HepG2 (cell line): ENCODE measurements around the gene CD109. TPM values are rescaled to one million over a fixed set of nuclear protein-coding genes. Genes with fewer than 3 reads are reported as not detected.

Experiments used
- ATAC-seq: fragments of 200-7000 bp; cut with Tn5 transposase; 3 replicates; pipeline ENCODE4 v1.9.1; 2020; ENCODE audit warnings: mild to moderate bottlenecking, moderate library complexity
- BruUV-seq: library from RNA; stranded (reverse); fragments of 400-500 nt; replicated peaks from 2 replicates; lab custom pipeline; 2021; lab: Mats Ljungman, UMichigan
- CTCF ChIA-PET: fragments of 300-600 bp; formaldehyde crosslinking; extraction: SDS; loops from one replicate; lab custom pipeline; 2021; ENCODE audit warnings: low total read pairs, inconsistent platforms, low intra/inter-chr PET ratio; lab: Yijun Ruan, JAX
- POLR2A ChIA-PET: fragments of 350-600 bp; sonication (Branson Sonifier 250); formaldehyde crosslinking; loops from one replicate; lab custom pipeline; 2020; ENCODE audit warnings: antibody characterized with exemption, inconsistent platforms; lab: Yijun Ruan, JAX
- DNase-seq: peaks from one replicate; pipeline ENCODE4 v3.0.0-alpha.2; 2015; ENCODE audit warnings: low spot score
- FAIRE-seq: peaks from 3 replicates; lab custom pipeline; 2011; peaks lifted over from hg19 to GRCh38; lab: Jason Lieb, UNC
- H2AFZ ChIP-seq: one replicate; pipeline ENCODE4 v1.6.1; 2011; ENCODE audit warnings: low read length, inconsistent platforms
- H3K27ac ChIP-seq: fragments of 300-600 bp; 3 replicates; pipeline ENCODE4 v1.8.0; 2011; ENCODE audit warnings: mixed run types, mild to moderate bottlenecking, mixed read lengths, low read length, inconsistent platforms; ENCODE audit not compliant: insufficient read depth; ENCODE audit errors: extremely low read length
- H3K27me3 ChIP-seq, 2 experiments: fragments of 200-600 bp in 1 of 2; 2 replicates in 1 of 2; 3 replicates in 1 of 2; pipeline versions ENCODE4 v1.6.0 to v1.8.0; 2011; ENCODE audit warnings: low read length in 2 of 2, mild to moderate bottlenecking in 2 of 2, moderate library complexity in 2 of 2, inconsistent platforms in 1 of 2; ENCODE audit not compliant: insufficient read depth in 2 of 2, control insufficient read depth in 1 of 2
- H3K36me3 ChIP-seq, 2 experiments: fragments of 200-600 bp in 1 of 2; replicated peaks in 1 of 2; 2 replicates in 1 of 2; 3 replicates in 1 of 2; pipeline versions ENCODE4 v1.5.1 to v1.8.0; 2011; ENCODE audit warnings: low read length in 2 of 2, inconsistent platforms in 1 of 2; ENCODE audit not compliant: insufficient read depth in 2 of 2, control insufficient read depth in 1 of 2
- H3K4me1 ChIP-seq: 2 replicates; pipeline ENCODE4 v1.5.1; 2012; ENCODE audit warnings: low read length, inconsistent platforms; ENCODE audit not compliant: insufficient read depth
- H3K4me2 ChIP-seq: 2 replicates; pipeline ENCODE4 v1.6.0; 2011; ENCODE audit warnings: low read depth, low read length, inconsistent platforms
- H3K4me3 ChIP-seq, 3 experiments: fragments of 200-600 bp in 1 of 3; sonication (generic), shearing (Covaris generic) in 1 of 3; replicated peaks in 1 of 3; 2 replicates each; pipeline ENCODE4 v1.5.1; 2011 to 2016; ENCODE audit warnings: low read length in 3 of 3, inconsistent platforms in 2 of 3, low read depth in 2 of 3, mild to moderate bottlenecking in 2 of 3, control low read depth in 1 of 3, mixed read lengths in 1 of 3; ENCODE audit not compliant: insufficient read depth in 1 of 3
- H3K79me2 ChIP-seq: one replicate; pipeline ENCODE4 v1.6.1; 2011; ENCODE audit warnings: low read length, inconsistent platforms; ENCODE audit not compliant: insufficient read depth
- H3K9ac ChIP-seq: 2 replicates; pipeline ENCODE4 v1.6.0; 2011; ENCODE audit warnings: mild to moderate bottlenecking, low read depth, low read length, inconsistent platforms; ENCODE audit not compliant: insufficient read depth
- H3K9me3 ChIP-seq: 2 replicates; pipeline ENCODE4 v1.5.1; 2012; ENCODE audit warnings: mild to moderate bottlenecking, low read length
- H4K20me1 ChIP-seq: 2 replicates; pipeline ENCODE4 v1.6.0; 2011; ENCODE audit warnings: inconsistent platforms, mild to moderate bottlenecking, low read length, moderate library complexity; ENCODE audit not compliant: insufficient read depth
- HMGA1 ChIP-seq: sonication (generic); formaldehyde crosslinking; conservative IDR thresholded peaks from 2 replicates; pipeline ENCODE4 v1.4.0; 2020; ENCODE audit warnings: missing genetic modification reagents
- KDM2A ChIP-seq: sonication (generic); formaldehyde crosslinking; IDR thresholded peaks from 2 replicates; pipeline ENCODE4 v1.4.0; 2020; ENCODE audit warnings: low read depth, missing genetic modification reagents, borderline replicate concordance
- MZF1 ChIP-seq: sonication (generic); formaldehyde crosslinking; IDR thresholded peaks from 2 replicates; pipeline ENCODE4 v1.8.1; 2023; ENCODE audit warnings: mild to moderate bottlenecking, missing genetic modification reagents, borderline replicate concordance
- PAWR ChIP-seq: sonication (generic); formaldehyde crosslinking; IDR thresholded peaks from 2 replicates; pipeline ENCODE4 v1.4.0; 2020; ENCODE audit warnings: missing genetic modification reagents, mild to moderate bottlenecking, borderline replicate concordance
- RFXAP ChIP-seq: sonication (generic); formaldehyde crosslinking; IDR thresholded peaks from 2 replicates; pipeline ENCODE4 v1.4.0; 2020; ENCODE audit warnings: missing genetic modification reagents, borderline replicate concordance
- RXRA ChIP-seq: sonication (generic); formaldehyde crosslinking; IDR thresholded peaks from 2 replicates; pipeline ENCODE4 v1.5.1; 2020; ENCODE audit warnings: missing genetic modification reagents
- SMAD9 ChIP-seq: sonication (generic); formaldehyde crosslinking; IDR thresholded peaks from 2 replicates; pipeline ENCODE4 v1.5.1; 2020; ENCODE audit warnings: mild to moderate bottlenecking, missing genetic modification reagents
- STAT6 ChIP-seq: sonication (generic); formaldehyde crosslinking; IDR thresholded peaks from 2 replicates; pipeline ENCODE4 v1.4.0; 2020; ENCODE audit warnings: missing genetic modification reagents, mild to moderate bottlenecking, borderline replicate concordance
- WGBS: methylation state at CpG from one replicate; pipeline ENCODE4 v1.1.6; 2017; ENCODE audit warnings: low lambda C conversion rate; 5-methylcytosine and 5-hydroxymethylcytosine counted together
- in situ Hi-C: cut with HindIII; loops from 2 replicates; pipeline ENCODE4 v1.10.0; 2017; ENCODE audit warnings: low pct_unique_long_range_greater_than_20kb; ENCODE audit not compliant: extremely low pct_ligation_motif_present
- intact Hi-C: fragments of 100-400 bp; cut with micrococcal nuclease; formaldehyde crosslinking; loops from one replicate; pipeline ENCODE4 v1.10.0; 2022; ENCODE audit not compliant: unreplicated experiment
- polyA plus RNA-seq, 8 experiments: library from polyadenylated mRNA; depleted of rRNA in 3 of 8; stranded (reverse) in 7 of 8; unstranded in 1 of 8; fragments of >200 nt; fragmentation: Illumina TruSeq in 4 of 8; extraction: Trizol in 4 of 8; gene quantifications; 2 replicates each; pipeline versions ENCODE4 v1.2.1 to v1.2.3, GENCODE V29; 2011 to 2016; ENCODE audit warnings: low read depth in 4 of 8, missing spikeins in 1 of 8, mixed read lengths in 1 of 8; ENCODE audit not compliant: insufficient read depth in 1 of 8
- total RNA-seq, 5 experiments: library from RNA; depleted of rRNA; stranded (reverse); fragments of >200 nt; fragmentation: Illumina TruSeq; extraction: Trizol; gene quantifications; 2 replicates each; pipeline ENCODE4 v1.2.3, GENCODE V29; 2016; ENCODE audit warnings: low read depth in 1 of 5

Gene CD109
- total and polyA plus RNA-seq, 2 of the 13 experiments (the other 11 are each of a cell fraction or from before 2014, with no cell fraction given) = 0.93 to 2.1 TPM

GRCh38 chr6:73857341-73857890, 161.4 kb downstream of the CD109 start:
- Histone ChIP-seq H3K36me3 (no peaks in the 10 kb centered on the region), H3K27ac (no peak overlapping the region), H2AFZ (no peak overlapping the region), H3K4me1 (no peaks in the 10 kb centered on the region), H3K4me3 (no peak overlapping the region), H3K79me2 (no peaks in the 10 kb centered on the region), H4K20me1 (no peaks in the 10 kb centered on the region), H3K9ac (no peak overlapping the region), H3K4me2 (no peak overlapping the region), H3K27me3 (no peaks in the 10 kb centered on the region), H3K9me3 (no peaks in the 10 kb centered on the region)
- 7% methylated on average over 3 of the region's 3 CpGs for WGBS
- ChIA-PET POLR2A (no interaction called here), CTCF (no interaction called here)
- no peak for FAIRE-seq
- intact Hi-C loops = loop anchor here (10.0 kb wide), 1 partner anchor 1347 kb away; the partner anchor contains the start of gene COL12A1
- TF ChIP-seq SMAD9 (CRISPR knock-in tag) = no peak
- TF ChIP-seq RXRA (CRISPR knock-in tag) = no peak
- no peak for TF ChIP-seq RFXAP (CRISPR knock-in tag)
- TF ChIP-seq STAT6 (CRISPR knock-in tag) = no peak
- TF ChIP-seq KDM2A (CRISPR knock-in tag) = no peak
- no peak for TF ChIP-seq PAWR (CRISPR knock-in tag)
- no peak for TF ChIP-seq MZF1 (CRISPR knock-in tag)
- no peak for TF ChIP-seq HMGA1 (CRISPR knock-in tag)
- no peak for ATAC-seq
- in situ Hi-C loops = no loop called here
- no TSS peak for BruUV-seq
- DNase-seq = no peak
